GM12872 (cell line): Measurements from ENCODE around the gene POLA2.

ENCODE experiments used
- TF ChIP-seq, protein P1 (sequence below): IDR thresholded peaks from 3 replicates; pipeline ENCODE4 v1.5.1; 2011; ENCODE audit warnings: low read depth, mild to moderate bottlenecking, low read length, moderate library complexity; ENCODE audit not compliant: insufficient read depth

Gene POLA2

DNA sequence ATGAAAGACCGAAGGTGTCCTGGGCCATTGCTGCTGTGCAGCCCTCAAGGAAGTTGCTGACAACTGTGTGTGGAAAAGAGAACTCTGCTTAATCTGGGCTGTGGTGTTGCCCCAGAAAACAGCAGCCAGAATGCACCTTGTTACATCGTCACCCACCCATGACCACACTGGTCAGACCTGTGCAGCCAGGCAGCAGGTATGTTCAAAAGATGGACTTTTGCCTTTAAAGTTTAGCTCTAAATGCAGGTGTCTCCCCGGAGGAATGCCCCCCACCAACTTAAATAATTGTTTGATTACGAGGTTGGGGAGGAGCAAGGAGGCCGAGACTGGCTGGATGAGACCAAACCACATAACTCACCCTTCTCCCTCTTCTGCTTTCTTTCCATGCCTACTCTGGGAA lies 15.3 kb upstream of the POLA2 start:
- TF ChIP-seq, protein P1, sequence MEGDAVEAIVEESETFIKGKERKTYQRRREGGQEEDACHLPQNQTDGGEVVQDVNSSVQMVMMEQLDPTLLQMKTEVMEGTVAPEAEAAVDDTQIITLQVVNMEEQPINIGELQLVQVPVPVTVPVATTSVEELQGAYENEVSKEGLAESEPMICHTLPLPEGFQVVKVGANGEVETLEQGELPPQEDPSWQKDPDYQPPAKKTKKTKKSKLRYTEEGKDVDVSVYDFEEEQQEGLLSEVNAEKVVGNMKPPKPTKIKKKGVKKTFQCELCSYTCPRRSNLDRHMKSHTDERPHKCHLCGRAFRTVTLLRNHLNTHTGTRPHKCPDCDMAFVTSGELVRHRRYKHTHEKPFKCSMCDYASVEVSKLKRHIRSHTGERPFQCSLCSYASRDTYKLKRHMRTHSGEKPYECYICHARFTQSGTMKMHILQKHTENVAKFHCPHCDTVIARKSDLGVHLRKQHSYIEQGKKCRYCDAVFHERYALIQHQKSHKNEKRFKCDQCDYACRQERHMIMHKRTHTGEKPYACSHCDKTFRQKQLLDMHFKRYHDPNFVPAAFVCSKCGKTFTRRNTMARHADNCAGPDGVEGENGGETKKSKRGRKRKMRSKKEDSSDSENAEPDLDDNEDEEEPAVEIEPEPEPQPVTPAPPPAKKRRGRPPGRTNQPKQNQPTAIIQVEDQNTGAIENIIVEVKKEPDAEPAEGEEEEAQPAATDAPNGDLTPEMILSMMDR: no peak

DNA sequence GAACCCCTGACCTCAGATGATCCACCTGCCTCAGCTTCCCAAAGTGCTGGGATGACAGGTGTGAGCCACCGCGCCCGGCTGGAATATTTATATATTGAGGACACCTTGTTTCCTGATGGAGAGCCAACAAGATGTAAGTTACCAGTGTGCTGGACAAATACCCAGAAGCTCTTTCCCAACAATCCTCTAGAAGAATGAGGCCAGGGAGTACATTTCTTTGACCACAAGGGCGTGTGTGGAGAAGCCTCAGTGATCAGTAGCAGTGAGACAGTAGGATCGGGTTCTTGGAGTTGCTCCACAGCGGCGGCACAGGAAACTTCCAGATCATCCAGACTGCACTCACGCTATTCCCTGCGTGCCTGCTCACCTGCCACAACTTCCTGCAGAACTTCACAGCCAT lies 10.3 kb upstream of the POLA2 start:
- TF ChIP-seq, protein P1: no peak

DNA sequence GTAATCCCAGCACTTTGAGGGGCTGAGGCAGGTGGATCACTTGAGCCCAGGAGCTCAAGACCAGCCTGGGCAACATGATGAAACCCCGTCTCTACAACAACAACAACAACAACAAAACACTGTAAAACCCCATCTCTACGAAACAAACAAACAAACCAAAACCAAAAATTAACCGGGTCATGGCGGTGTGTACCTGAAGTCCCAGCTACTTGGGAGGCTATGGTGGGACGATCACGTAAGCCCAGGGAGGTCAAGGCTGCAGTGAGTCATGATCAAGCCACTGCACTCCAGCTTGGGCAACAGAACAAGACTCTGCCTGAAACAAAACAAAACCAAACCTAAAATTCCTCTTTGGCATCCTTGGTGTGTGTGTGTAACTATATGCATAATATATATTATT lies 7.0 kb upstream of the POLA2 start:
- TF ChIP-seq, protein P1: no peak

DNA sequence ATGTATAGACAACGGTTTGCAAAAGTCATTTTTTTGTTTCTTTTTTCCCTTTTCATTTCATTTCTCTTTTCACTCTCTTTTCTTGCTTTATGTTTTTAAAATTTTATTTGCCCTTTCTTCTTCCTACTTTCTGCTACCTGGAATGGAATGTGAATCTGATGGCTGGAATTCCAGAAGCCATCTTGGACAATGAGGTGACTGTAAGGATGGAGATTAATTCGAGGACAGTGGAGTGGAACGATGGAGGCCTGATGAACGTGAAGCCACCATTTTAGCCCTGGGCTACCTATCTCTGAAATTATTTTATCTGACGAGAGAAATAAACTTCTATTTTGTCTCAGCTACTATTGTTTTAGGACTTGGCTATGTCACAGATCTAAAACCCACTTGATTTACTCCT lies 2.8 kb upstream of the POLA2 start:
- TF ChIP-seq, protein P1: no peak

DNA sequence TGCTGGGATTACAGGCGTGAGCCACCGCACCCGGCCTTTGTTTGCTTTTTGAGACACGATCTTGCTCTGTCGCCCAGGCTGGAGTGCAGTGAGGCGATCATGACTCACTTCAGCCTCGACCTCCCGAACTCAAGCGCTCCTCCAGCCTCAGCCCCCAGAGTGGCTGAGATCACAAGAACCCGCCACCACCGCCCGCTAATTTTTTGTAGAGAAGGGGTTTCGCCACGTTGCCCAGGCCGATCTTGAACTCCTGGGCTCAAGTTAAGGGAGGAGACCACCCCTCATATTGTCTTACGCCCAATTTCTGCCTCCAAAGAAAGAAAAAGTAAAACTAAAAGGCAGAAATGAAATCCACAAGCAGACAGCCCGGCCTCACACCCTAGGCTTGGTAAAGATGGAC lies 1.5 kb upstream of the POLA2 start:
- TF ChIP-seq, protein P1: no peak

DNA sequence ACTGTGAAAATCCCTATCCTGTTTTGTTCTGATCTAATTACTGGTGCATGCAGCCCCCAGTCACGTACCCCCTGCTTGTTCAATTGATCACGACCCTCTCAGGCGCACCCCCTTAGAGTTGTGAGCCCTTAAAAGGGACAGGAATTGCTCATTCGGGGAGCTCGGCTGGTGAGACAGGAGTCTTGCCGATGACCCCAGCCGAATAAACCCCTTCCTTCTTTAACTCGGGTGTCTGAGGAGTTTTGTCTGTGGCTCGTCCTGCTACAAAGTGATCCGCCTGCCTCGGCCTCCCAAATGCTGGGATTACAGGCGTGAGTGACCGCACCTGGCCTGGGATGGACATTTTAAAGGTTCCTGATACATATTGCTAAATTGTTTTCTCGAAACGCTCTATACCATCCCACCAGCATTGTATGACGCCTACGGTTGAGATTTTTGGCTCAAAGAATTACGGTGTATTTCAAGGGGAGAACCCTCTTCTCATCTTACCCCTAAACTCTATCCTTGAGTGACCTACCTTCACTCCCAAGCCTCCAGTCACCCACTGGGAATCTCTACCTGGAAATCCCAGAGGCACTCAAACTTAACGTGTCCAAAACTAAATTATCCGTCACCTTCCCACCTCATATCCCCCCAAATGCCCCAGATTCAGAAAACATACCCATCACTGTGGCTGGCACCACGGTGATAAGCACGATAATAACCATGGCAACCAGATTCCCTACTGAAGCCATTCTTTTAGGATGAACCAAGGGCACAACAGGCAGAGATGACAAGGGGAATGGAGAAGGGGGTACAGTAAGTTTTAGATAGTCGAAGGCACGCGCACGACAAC lies 789 bp upstream of the POLA2 start:
- TF ChIP-seq, protein P1: no peak

DNA sequence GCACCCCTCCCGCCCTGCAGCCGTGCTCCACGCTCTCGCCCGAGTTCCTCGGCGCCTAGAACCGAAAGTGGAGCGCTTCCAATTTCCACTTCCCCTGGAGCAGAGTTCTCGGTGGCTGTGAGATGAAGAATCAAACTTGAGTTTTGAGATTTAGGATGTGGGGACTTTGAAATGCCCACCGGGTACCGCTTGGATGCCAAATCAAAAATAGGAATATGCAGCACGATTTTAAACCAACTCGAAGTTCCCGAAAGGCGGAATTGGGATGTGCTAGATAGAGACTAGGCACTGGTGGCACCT lies 569 bp downstream of the POLA2 start:
- TF ChIP-seq, protein P1: no peak
